Measurements from ENCODE around the gene KIDINS220. TPM values are rescaled to one million over a fixed set of nuclear protein-coding genes. Genes with fewer than 3 reads are reported as not detected.

KIDINS220 gene
- total and polyA plus RNA-seq, 2 of the 13 experiments (the other 11 are each of a cell fraction or from before 2014, with no cell fraction given) = 25.2 to 32.3 TPM

GRCh38 chr2:8862230-8862629 lies 24.8 kb upstream of the KIDINS220 start:
- Histone ChIP-seq H2AFZ (ENCODE audit: low read length) (no peak overlapping the region), H3K79me2 (ENCODE audit: insufficient read depth, low read length) (no peaks in the 10 kb centered on the region), H3K4me1 (ENCODE audit: insufficient read depth, low read length) (no peaks in the 10 kb centered on the region), H3K4me2 (ENCODE audit: low read depth, low read length) (no peak overlapping the region), H3K27ac (ENCODE audit: extremely low read length, insufficient read depth, low read length) (no peak overlapping the region), H3K9me3 (ENCODE audit: low read length) (no peaks in the 10 kb centered on the region), H3K27me3 (ENCODE audit: control insufficient read depth in 1 of 2, insufficient read depth in 2 of 2, low read length in 2 of 2) (peaks cover 2 to 19% of the 10 kb centered on the region in 2 experiments; a peak in 4 of 5 replicates), H3K4me3 (replicated peaks in 1 of 3; ENCODE audit: insufficient read depth in 1 of 3, low read depth in 2 of 3, low read length in 3 of 3) (no peak overlapping the region), H3K36me3 (replicated peaks in 1 of 2; ENCODE audit: control insufficient read depth in 1 of 2, insufficient read depth in 2 of 2, low read length in 2 of 2) (no peaks in the 10 kb centered on the region), H4K20me1 (ENCODE audit: insufficient read depth, low read length) (no peaks in the 10 kb centered on the region), H3K9ac (ENCODE audit: insufficient read depth, low read depth, low read length) (no peak overlapping the region)
- ATAC-seq (no peak), FAIRE-seq (no peak), DNase-seq (ENCODE audit: low spot score) (no peak)
- TF ChIP-seq ZNF296 (CRISPR knock-in tag; conservative IDR thresholded peaks at IDR 0.05) (no peak), CREM (IDR thresholded peaks at IDR 0.05) (no peak), CREM (CRISPR knock-in tag; IDR thresholded peaks at IDR 0.05) (no peak), PRDM10 (CRISPR knock-in tag; IDR thresholded peaks at IDR 0.05; ENCODE audit: low read depth) (no peak), ZNF205 (CRISPR knock-in tag; IDR thresholded peaks at IDR 0.05) (0 out of 2 replicates have a peak, but pooled peaks have one; percentile 54)
- ChIA-PET POLR2A (no interaction called here), CTCF (ENCODE audit: low intra/inter-chr PET ratio, low total read pairs) (no interaction called here)
- 36% methylated on average over 7 of the region's 7 CpGs for WGBS (ENCODE audit: low lambda C conversion rate)
- in situ Hi-C loops (cut with HindIII; ENCODE audit: extremely low pct_ligation_motif_present, low pct_unique_long_range_greater_than_20kb) (no loop called here), intact Hi-C loops (cut with micrococcal nuclease; ENCODE audit: unreplicated experiment) (no loop called here)
- no TSS peak for BruUV-seq (replicated peaks)

GRCh38 chr2:8861797-8862196 lies 24.4 kb upstream of the KIDINS220 start:
- no peak overlapping the region for H3K4me2 ChIP-seq (ENCODE audit: low read depth, low read length)
- H3K4me3 ChIP-seq (replicated peaks in 1 of 3; ENCODE audit: insufficient read depth in 1 of 3, low read depth in 2 of 3, low read length in 3 of 3) = no peak overlapping the region
- no TSS peak for BruUV-seq (replicated peaks)
- in situ Hi-C loops (cut with HindIII; ENCODE audit: extremely low pct_ligation_motif_present, low pct_unique_long_range_greater_than_20kb) = no loop called here
- H3K9ac ChIP-seq (ENCODE audit: insufficient read depth, low read depth, low read length) = no peak overlapping the region
- H3K27me3 ChIP-seq (ENCODE audit: control insufficient read depth in 1 of 2, insufficient read depth in 2 of 2, low read length in 2 of 2) = peaks cover 2 to 19% of the 10 kb centered on the region in 2 experiments; a peak in 4 of 5 replicates
- H3K9me3 ChIP-seq (ENCODE audit: low read length) = no peaks in the 10 kb centered on the region
- no peak overlapping the region for H3K27ac ChIP-seq (ENCODE audit: extremely low read length, insufficient read depth, low read length)
- H2AFZ ChIP-seq (ENCODE audit: low read length) = no peak overlapping the region
- intact Hi-C loops (cut with micrococcal nuclease; ENCODE audit: unreplicated experiment) = no loop called here
- no peak for DNase-seq (ENCODE audit: low spot score)
- 22% methylated on average over 1 of the region's 1 CpG for WGBS (ENCODE audit: low lambda C conversion rate)
- FAIRE-seq = no peak
- no peak for ATAC-seq
- no peaks in the 10 kb centered on the region for H4K20me1 ChIP-seq (ENCODE audit: insufficient read depth, low read length)
- ChIA-PET POLR2A (no interaction called here), CTCF (ENCODE audit: low intra/inter-chr PET ratio, low total read pairs) (no interaction called here)
- H3K4me1 ChIP-seq (ENCODE audit: insufficient read depth, low read length) = no peaks in the 10 kb centered on the region
- H3K79me2 ChIP-seq (ENCODE audit: insufficient read depth, low read length) = no peaks in the 10 kb centered on the region
- H3K36me3 ChIP-seq (replicated peaks in 1 of 2; ENCODE audit: control insufficient read depth in 1 of 2, insufficient read depth in 2 of 2, low read length in 2 of 2) = no peaks in the 10 kb centered on the region
- TF ChIP-seq ZNF558 (CRISPR knock-in tag; IDR thresholded peaks at IDR 0.05; ENCODE audit: borderline replicate concordance) (no peak), ERF (CRISPR knock-in tag; IDR thresholded peaks at IDR 0.05) (no peak), PHB2 (IDR thresholded peaks at IDR 0.05; ENCODE audit: partially characterized antibody) (no peak), GPN1 (CRISPR knock-in tag; IDR thresholded peaks at IDR 0.05; ENCODE audit: borderline replicate concordance) (no peak), HNRNPUL1 (IDR thresholded peaks at IDR 0.05; ENCODE audit: low read depth, low read length) (no peak), ZNF205 (CRISPR knock-in tag; IDR thresholded peaks at IDR 0.05) (no peak), THYN1 (CRISPR knock-in tag; IDR thresholded peaks at IDR 0.05; ENCODE audit: borderline replicate concordance, low read depth) (no peak), HOXD1 (CRISPR knock-in tag; IDR thresholded peaks at IDR 0.05) (no peak), MAF1 (CRISPR knock-in tag; IDR thresholded peaks at IDR 0.05; ENCODE audit: borderline replicate concordance) (no peak), U2AF2 (IDR thresholded peaks at IDR 0.05; ENCODE audit: low read depth, low read length) (no peak), MED8 (CRISPR knock-in tag; IDR thresholded peaks at IDR 0.05; ENCODE audit: insufficient replicate concordance) (no peak)
- TF ChIP-seq, protein P1, sequence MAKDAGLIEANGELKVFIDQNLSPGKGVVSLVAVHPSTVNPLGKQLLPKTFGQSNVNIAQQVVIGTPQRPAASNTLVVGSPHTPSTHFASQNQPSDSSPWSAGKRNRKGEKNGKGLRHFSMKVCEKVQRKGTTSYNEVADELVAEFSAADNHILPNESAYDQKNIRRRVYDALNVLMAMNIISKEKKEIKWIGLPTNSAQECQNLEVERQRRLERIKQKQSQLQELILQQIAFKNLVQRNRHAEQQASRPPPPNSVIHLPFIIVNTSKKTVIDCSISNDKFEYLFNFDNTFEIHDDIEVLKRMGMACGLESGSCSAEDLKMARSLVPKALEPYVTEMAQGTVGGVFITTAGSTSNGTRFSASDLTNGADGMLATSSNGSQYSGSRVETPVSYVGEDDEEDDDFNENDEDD (CRISPR knock-in tag; IDR thresholded peaks at IDR 0.05; ENCODE audit: borderline replicate concordance) = no peak

Measured in HepG2 (cell line).